ENCODE measurements around the gene CHST13.

CHST13 gene

GRCh38 chr3:126550488-126551051 is 26.6 kb downstream of the CHST13 start:
- DNase-seq: no peak
- TF ChIP-seq GATA1 (IDR thresholded peaks at IDR 0.05; ENCODE audit: low read depth, low read length) (no peak), POLR2A (IDR thresholded peaks at IDR 0.05; ENCODE audit: low read length) (no peak)

- no peak for DNase-seq
- TF ChIP-seq POLR2A (IDR thresholded peaks at IDR 0.05; ENCODE audit: low read length) (no peak), GATA1 (IDR thresholded peaks at IDR 0.05; ENCODE audit: low read depth, low read length) (no peak)
Observed at GRCh38 chr3:126551121-126551838, 27.3 kb downstream of the CHST13 start.

- TF ChIP-seq GATA1 (IDR thresholded peaks at IDR 0.05; ENCODE audit: low read depth, low read length) (no peak), POLR2A (IDR thresholded peaks at IDR 0.05; ENCODE audit: low read length) (no peak)
- no peak for DNase-seq
Observed at GRCh38 chr3:126551839-126552687, 28.1 kb downstream of the CHST13 start.

GRCh38 chr3:126552688-126553283 is 28.8 kb downstream of the CHST13 start:
- no peak for TF ChIP-seq POLR2A (IDR thresholded peaks at IDR 0.05; ENCODE audit: low read length)
- no peak for TF ChIP-seq GATA1 (IDR thresholded peaks at IDR 0.05; ENCODE audit: low read depth, low read length)
- no peak for DNase-seq

GRCh38 chr3:126553284-126554084 is 29.5 kb downstream of the CHST13 start:
- no peak for TF ChIP-seq GATA1 (IDR thresholded peaks at IDR 0.05; ENCODE audit: low read depth, low read length)
- TF ChIP-seq POLR2A (IDR thresholded peaks at IDR 0.05; ENCODE audit: low read length): no peak
- no peak for DNase-seq

GRCh38 chr3:126554560-126555525 is 30.9 kb downstream of the CHST13 start:
- TF ChIP-seq GATA1 (IDR thresholded peaks at IDR 0.05; ENCODE audit: low read depth, low read length): no peak
- no peak for TF ChIP-seq POLR2A (IDR thresholded peaks at IDR 0.05; ENCODE audit: low read length)
- DNase-seq: no peak

- DNase-seq: no peak
- TF ChIP-seq GATA1 (IDR thresholded peaks at IDR 0.05; ENCODE audit: low read depth, low read length): no peak
- TF ChIP-seq POLR2A (IDR thresholded peaks at IDR 0.05; ENCODE audit: low read length): no peak
Observed at GRCh38 chr3:126555795-126556636, 32.1 kb downstream of the CHST13 start.

GRCh38 chr3:126556637-126557414 is 32.9 kb downstream of the CHST13 start:
- TF ChIP-seq GATA1 (IDR thresholded peaks at IDR 0.05; ENCODE audit: low read depth, low read length) (no peak), POLR2A (IDR thresholded peaks at IDR 0.05; ENCODE audit: low read length) (no peak)
- DNase-seq: no peak

- DNase-seq: no peak
- TF ChIP-seq GATA1 (IDR thresholded peaks at IDR 0.05; ENCODE audit: low read depth, low read length) (no peak), POLR2A (IDR thresholded peaks at IDR 0.05; ENCODE audit: low read length) (no peak)
Observed at GRCh38 chr3:126557415-126557745, 33.4 kb downstream of the CHST13 start.

- DNase-seq: no peak
- TF ChIP-seq GATA1 (IDR thresholded peaks at IDR 0.05; ENCODE audit: low read depth, low read length) (no peak), POLR2A (IDR thresholded peaks at IDR 0.05; ENCODE audit: low read length) (no peak)
Observed at GRCh38 chr3:126557761-126558160, 33.8 kb downstream of the CHST13 start.
